ENCODE results near the gene DEDD. TPM values are rescaled to one million over a fixed set of nuclear protein-coding genes. Genes with fewer than 3 reads are reported as not detected.

The DEDD gene
- total RNA-seq, 1 experiment from 2014 or later, result 44.7 TPM

DNA sequence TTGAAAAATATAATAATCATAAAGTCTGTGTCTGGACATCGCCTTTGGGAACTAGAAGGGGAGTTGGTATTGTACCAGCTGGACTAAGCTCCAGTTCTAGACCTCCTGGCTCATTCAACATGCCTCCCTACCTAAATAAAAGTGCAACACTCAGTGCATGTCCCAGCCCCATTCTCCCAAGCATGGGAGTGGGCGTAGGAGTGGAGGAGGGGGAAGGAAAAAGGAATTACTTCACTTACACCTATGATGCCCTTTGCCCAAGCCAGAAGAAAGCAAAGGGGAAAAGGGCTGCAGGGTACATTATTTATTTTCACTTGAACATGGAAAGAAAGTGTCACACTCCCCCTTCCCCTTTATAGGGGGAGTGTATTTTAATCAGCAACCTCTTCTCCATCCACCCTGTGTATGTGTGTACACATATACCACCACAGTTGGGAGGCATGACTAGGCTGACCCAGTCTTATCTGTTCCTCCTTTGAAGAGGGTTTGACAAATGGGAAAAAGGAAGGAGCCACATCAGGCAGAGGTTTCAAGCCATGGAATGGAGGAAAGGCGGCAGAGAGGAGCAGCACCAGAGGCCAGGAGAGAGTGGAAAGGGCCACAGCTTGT, 11.3 kb downstream of the DEDD start:
- Mint-ChIP-seq H3K4me3 (no peak overlapping the region; a peak in 1 of 5 replicates), H3K9me3 (no peaks in the 10 kb centered on the region), H3K4me1 (peaks cover 18 to 24% of the 10 kb centered on the region in 2 experiments), H3K27ac (no peak overlapping the region), H3K36me3 (ENCODE audit: insufficient read depth in 1 of 3, low read depth in 3 of 3) (peaks cover 34 to 67% (median 60%) of the 10 kb centered on the region in 3 experiments; a peak in 6 of 7 replicates), H3K27me3 (ENCODE audit: low read depth) (no peaks in the 10 kb centered on the region)
- Histone ChIP-seq H4K91ac (ENCODE audit: insufficient read length, low read depth, low read length) (no peak overlapping the region), H4K20me1 (ENCODE audit: control insufficient read depth, insufficient read depth, insufficient read length) (no peaks in the 10 kb centered on the region), H3K23me2 (ENCODE audit: insufficient read length, low read depth, low read length, poor library complexity, severe bottlenecking) (peaks cover 9% of the 10 kb centered on the region), H3K27ac (ENCODE audit: insufficient read length, low read depth, low read length) (no peak overlapping the region), H2BK12ac (ENCODE audit: insufficient read length, low read depth, low read length) (no peak overlapping the region), H4K8ac (replicated peaks; ENCODE audit: insufficient read length, low read depth, low read length) (no peak overlapping the region), H2BK5ac (ENCODE audit: insufficient read length, low read length) (no peak overlapping the region), H3K27me3 (ENCODE audit: insufficient read depth, low read length) (no peaks in the 10 kb centered on the region), H3K4me2 (ENCODE audit: insufficient read depth, insufficient read length, low read length) (no peak overlapping the region), H3K14ac (ENCODE audit: insufficient read depth, low read length) (no peak overlapping the region), H2BK120ac (ENCODE audit: low read depth, low read length, poor library complexity, severe bottlenecking) (no peak overlapping the region), H3K18ac (ENCODE audit: insufficient read length, low read depth, low read length) (no peak overlapping the region), H2BK15ac (ENCODE audit: low read depth, low read length) (no peak overlapping the region), H3T11ph (ENCODE audit: low read length) (no peak overlapping the region), H2AK5ac (ENCODE audit: insufficient read length, low read length) (no peak overlapping the region), H3K4me1 (ENCODE audit: insufficient read depth, low read length) (peaks cover 5% of the 10 kb centered on the region; the same call in 1 of the 2 replicates), H2AFZ (ENCODE audit: low read length) (no peak overlapping the region), H3K9me3 (ENCODE audit: control insufficient read depth, low read depth, low read length) (no peaks in the 10 kb centered on the region), H3K9ac (ENCODE audit: extremely low read depth, insufficient read length, low read length) (no peak overlapping the region), H3K79me2 (ENCODE audit: insufficient read depth, low read length) (peaks cover 2% of the 10 kb centered on the region; the same call in 1 of the 2 replicates), H3K4ac (ENCODE audit: low read depth, low read length) (no peak overlapping the region), H2BK20ac (ENCODE audit: low read depth, low read length, poor library complexity, severe bottlenecking) (no peak overlapping the region), H3K79me1 (ENCODE audit: insufficient read depth, low read depth, low read length, poor library complexity, severe bottlenecking) (no peaks in the 10 kb centered on the region), H3K56ac (ENCODE audit: insufficient read length, low read depth, low read length) (no peak overlapping the region), H4K5ac (ENCODE audit: insufficient read length, low read depth, low read length) (no peak overlapping the region), H3K23ac (ENCODE audit: insufficient read length, low read depth, low read length) (no peak overlapping the region)
- WGBS (ENCODE audit: extremely low coverage, insufficient read length, low lambda C conversion rate), result no CpG with 5 or more reads among the region's 3 CpGs
- TF ChIP-seq, protein P1, sequence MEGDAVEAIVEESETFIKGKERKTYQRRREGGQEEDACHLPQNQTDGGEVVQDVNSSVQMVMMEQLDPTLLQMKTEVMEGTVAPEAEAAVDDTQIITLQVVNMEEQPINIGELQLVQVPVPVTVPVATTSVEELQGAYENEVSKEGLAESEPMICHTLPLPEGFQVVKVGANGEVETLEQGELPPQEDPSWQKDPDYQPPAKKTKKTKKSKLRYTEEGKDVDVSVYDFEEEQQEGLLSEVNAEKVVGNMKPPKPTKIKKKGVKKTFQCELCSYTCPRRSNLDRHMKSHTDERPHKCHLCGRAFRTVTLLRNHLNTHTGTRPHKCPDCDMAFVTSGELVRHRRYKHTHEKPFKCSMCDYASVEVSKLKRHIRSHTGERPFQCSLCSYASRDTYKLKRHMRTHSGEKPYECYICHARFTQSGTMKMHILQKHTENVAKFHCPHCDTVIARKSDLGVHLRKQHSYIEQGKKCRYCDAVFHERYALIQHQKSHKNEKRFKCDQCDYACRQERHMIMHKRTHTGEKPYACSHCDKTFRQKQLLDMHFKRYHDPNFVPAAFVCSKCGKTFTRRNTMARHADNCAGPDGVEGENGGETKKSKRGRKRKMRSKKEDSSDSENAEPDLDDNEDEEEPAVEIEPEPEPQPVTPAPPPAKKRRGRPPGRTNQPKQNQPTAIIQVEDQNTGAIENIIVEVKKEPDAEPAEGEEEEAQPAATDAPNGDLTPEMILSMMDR (conservative IDR thresholded peaks at IDR 0.05), result no peak
- DNase-seq, result no peak
